OCI-LY3 (cell line): ENCODE results near the gene NAXE.

Source experiments
- CTCF ChIP-seq: fragments of 200-600, 300-600 bp; sonication (generic); IDR thresholded peaks from 2 replicates; pipeline ENCODE4 v1.5.1; 2014; ENCODE audit warnings: antibody characterized with exemption, low read length, low read depth
- EZH2phosphoT487 ChIP-seq: fragments of 200-600 bp; shearing (Covaris generic); IDR thresholded peaks from 2 replicates; pipeline ENCODE4 v1.6.1; 2018; ENCODE audit warnings: antibody characterized with exemption, mixed run types, low read depth

DNA sequence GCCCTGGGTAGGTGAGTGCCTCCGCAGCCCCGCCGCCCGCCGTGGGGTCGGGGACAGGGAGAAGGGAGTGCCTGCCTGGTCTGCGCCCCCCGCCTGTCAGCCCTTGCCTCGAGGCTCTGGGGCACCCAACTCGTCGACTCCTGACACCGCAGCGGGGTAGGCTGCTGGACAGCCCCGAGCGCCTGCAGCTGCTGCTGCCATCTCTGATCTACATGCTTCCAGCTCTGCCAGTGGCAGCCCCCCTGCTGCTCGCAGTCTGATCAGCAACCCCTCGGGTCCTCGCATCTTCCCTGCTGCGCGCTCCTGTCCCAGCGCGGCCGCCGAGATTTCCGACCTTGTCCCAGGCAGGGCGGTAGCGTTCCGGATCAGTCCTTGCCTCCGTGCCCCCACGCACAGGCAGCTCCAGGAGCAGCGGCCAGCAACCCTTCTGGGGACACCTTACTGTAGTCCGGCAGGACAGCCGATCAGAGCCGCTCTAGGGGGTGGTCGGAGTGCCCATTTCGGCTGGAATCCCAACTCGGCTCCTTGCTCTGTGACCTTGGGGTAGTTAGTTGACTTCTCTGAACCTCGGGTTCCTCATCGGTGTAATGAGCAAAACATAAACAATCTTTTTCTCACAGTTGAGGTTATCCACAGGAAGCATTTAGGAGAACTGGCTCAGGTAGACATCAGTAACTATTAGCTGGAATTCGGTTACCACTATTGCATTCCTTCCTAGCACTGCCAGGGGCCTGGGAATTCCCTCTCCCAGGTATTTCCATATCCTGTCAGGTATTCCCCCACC is 50.9 kb downstream of the NAXE start:
- no peak for TF ChIP-seq CTCF
- no peak for TF ChIP-seq EZH2phosphoT487
